ENCODE measurements around the gene ANKRD60. TPM values are rescaled to one million over a fixed set of nuclear protein-coding genes. Genes with fewer than 3 reads are reported as not detected.

Gene ANKRD60
- total and polyA plus RNA-seq, 2 experiments from 2014 or later = not detected

GRCh38 chr20:58182521-58183140 is 45.8 kb downstream of the ANKRD60 start:
- H3K4me1 ChIP-seq (ENCODE audit: low read depth) = no peaks in the 10 kb centered on the region
- no peak for DNase-seq (ENCODE audit: low read depth in 1 of 2, low spot score in 1 of 2)
- no peak overlapping the region for H3K4me3 ChIP-seq
- no peaks in the 10 kb centered on the region for H3K36me3 ChIP-seq
- H3K27me3 ChIP-seq = peaks cover 33% of the 10 kb centered on the region
- no peaks in the 10 kb centered on the region for H3K9me3 ChIP-seq (ENCODE audit: low read depth)
- no peak overlapping the region for H3K27ac ChIP-seq
- no peak for TF ChIP-seq CTCF (IDR thresholded peaks at IDR 0.05; ENCODE audit: low read depth, low read length)

GRCh38 chr20:58179432-58180099 is 48.9 kb downstream of the ANKRD60 start:
- H3K27me3 ChIP-seq = peaks cover 33% of the 10 kb centered on the region
- no peaks in the 10 kb centered on the region for H3K9me3 ChIP-seq (ENCODE audit: low read depth)
- no peak overlapping the region for H3K27ac ChIP-seq
- no peaks in the 10 kb centered on the region for H3K4me1 ChIP-seq (ENCODE audit: low read depth)
- H3K4me3 ChIP-seq = no peak overlapping the region
- TF ChIP-seq CTCF (IDR thresholded peaks at IDR 0.05; ENCODE audit: low read depth, low read length) = peak; percentile 90
- DNase-seq (ENCODE audit: low read depth in 1 of 2, low spot score in 1 of 2) = peak; percentile 42 to 67
- H3K36me3 ChIP-seq = no peaks in the 10 kb centered on the region

GRCh38 chr20:58179083-58179431 is 49.4 kb downstream of the ANKRD60 start:
- no peak overlapping the region for H3K4me3 ChIP-seq
- H3K9me3 ChIP-seq (ENCODE audit: low read depth) = no peaks in the 10 kb centered on the region
- peaks cover 33% of the 10 kb centered on the region for H3K27me3 ChIP-seq
- no peak for DNase-seq (ENCODE audit: low read depth in 1 of 2, low spot score in 1 of 2)
- H3K27ac ChIP-seq = no peak overlapping the region
- TF ChIP-seq CTCF (IDR thresholded peaks at IDR 0.05; ENCODE audit: low read depth, low read length) = no peak
- H3K4me1 ChIP-seq (ENCODE audit: low read depth) = no peaks in the 10 kb centered on the region
- no peaks in the 10 kb centered on the region for H3K36me3 ChIP-seq

GRCh38 chr20:58177799-58178198 is 50.7 kb downstream of the ANKRD60 start:
- Histone ChIP-seq H3K9me3 (ENCODE audit: low read depth) (no peaks in the 10 kb centered on the region), H3K4me1 (ENCODE audit: low read depth) (no peaks in the 10 kb centered on the region), H3K27ac (no peak overlapping the region), H3K27me3 (peaks cover 33% of the 10 kb centered on the region), H3K36me3 (no peaks in the 10 kb centered on the region), H3K4me3 (no peak overlapping the region)
- TF ChIP-seq CTCF (IDR thresholded peaks at IDR 0.05; ENCODE audit: low read depth, low read length) = no peak
- DNase-seq (ENCODE audit: low read depth in 1 of 2, low spot score in 1 of 2) = no peak

GRCh38 chr20:58175836-58176235 is 52.6 kb downstream of the ANKRD60 start:
- Histone ChIP-seq H3K4me3 (no peak overlapping the region), H3K36me3 (no peaks in the 10 kb centered on the region), H3K27ac (no peak overlapping the region), H3K9me3 (ENCODE audit: low read depth) (no peaks in the 10 kb centered on the region), H3K27me3 (peaks cover 24% of the 10 kb centered on the region), H3K4me1 (ENCODE audit: low read depth) (no peaks in the 10 kb centered on the region)
- no peak for TF ChIP-seq CTCF (IDR thresholded peaks at IDR 0.05; ENCODE audit: low read depth, low read length)
- no peak for DNase-seq (ENCODE audit: low read depth in 1 of 2, low spot score in 1 of 2)
